Muscle of leg (tissue), 11 donors: ENCODE data around the gene P2RY6. TPM values are rescaled to one million over a fixed set of nuclear protein-coding genes. Genes with fewer than 3 reads are reported as not detected.

Experiments
- DNase-seq: peaks from one replicate; pipeline ENCODE4 v3.0.0; 2013
- H3K27ac ChIP-seq: one replicate; pipeline ENCODE4 v1.5.1; 2013; ENCODE audit warnings: mild to moderate bottlenecking, low read length, control low read depth
- H3K27me3 ChIP-seq: one replicate; pipeline ENCODE4 v1.6.1; 2013; ENCODE audit warnings: low read length; ENCODE audit not compliant: control insufficient read depth, insufficient read depth
- H3K36me3 ChIP-seq: one replicate; pipeline ENCODE4 v1.6.1; 2013; ENCODE audit warnings: low read length; ENCODE audit not compliant: control insufficient read depth, insufficient read depth
- H3K4me1 ChIP-seq: one replicate; pipeline ENCODE4 v1.6.1; 2013; ENCODE audit warnings: low read length; ENCODE audit not compliant: control insufficient read depth, insufficient read depth
- H3K4me3 ChIP-seq: one replicate; pipeline ENCODE4 v1.5.1; 2013; ENCODE audit warnings: low read length, control low read depth
- H3K9me3 ChIP-seq: replicated peaks from 2 replicates; pipeline ENCODE4 v1.6.1; 2013; ENCODE audit warnings: low read depth, low read length; ENCODE audit not compliant: control insufficient read depth
- WGBS: methylation state at CpG from one replicate; pipeline ENCODE4 v1.1.5; 2013; ENCODE audit warnings: missing lambda C conversion rate; ENCODE audit not compliant: insufficient coverage; 5-methylcytosine and 5-hydroxymethylcytosine counted together
- polyA plus RNA-seq, 8 donors: library from polyadenylated mRNA; unstranded; fragments of 120-200 nt; gene quantifications; one replicate each; pipeline versions ENCODE4 v1.2.1 to v1.2.3, GENCODE V29; 2013; ENCODE audit warnings: inconsistent platforms in 1 of 8, low replicate concordance in 1 of 8; ENCODE audit not compliant: insufficient read length in 8 of 8, insufficient read depth in 1 of 8
- total RNA-seq: library from RNA; stranded (reverse); fragments of 120-200 nt; gene quantifications from one replicate; pipeline ENCODE4 v1.2.4, GENCODE V29; 2013

P2RY6 gene
- total and polyA plus RNA-seq, 9 donors, result 0.53 to 1.9 (median 1.5) TPM

DNA sequence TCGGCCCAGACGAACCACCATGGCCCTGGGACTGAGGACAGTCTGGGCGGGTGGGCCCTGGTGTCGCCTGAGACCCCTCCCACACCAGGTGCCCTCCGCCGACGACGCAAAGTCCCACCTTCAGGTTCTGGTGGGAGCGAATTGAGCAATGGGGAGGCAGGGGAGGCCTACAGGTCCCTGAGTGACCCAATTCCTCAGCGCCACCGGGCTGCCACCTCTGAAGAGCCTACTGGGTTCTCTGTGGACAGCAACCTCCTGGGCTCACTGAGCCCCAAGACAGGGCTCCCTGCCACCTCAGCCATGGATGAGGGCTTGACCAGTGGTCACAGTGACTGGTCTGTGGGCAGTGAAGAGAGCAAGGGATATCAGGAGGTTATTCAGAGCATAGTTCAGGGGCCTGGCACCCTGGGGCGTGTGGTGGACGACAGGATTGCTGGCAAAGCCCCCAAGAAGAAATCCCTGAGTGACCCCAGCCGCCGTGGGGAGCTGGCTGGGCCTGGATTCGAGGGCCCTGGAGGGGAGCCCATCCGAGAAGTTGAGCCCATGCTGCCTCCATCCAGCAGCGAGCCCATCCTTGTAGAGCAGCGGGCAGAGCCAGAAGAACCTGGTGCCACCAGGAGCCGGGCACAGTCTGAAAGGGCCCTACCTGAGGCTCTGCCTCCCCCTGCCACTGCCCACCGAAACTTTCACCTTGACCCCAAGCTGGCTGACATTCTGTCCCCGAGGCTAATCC, 38.7 kb downstream of the P2RY6 start:
- WGBS, result 72% methylated on average over 17 of the region's 22 CpGs
- DNase-seq, result no peak
- Histone ChIP-seq H3K27ac (no peak overlapping the region), H3K4me3 (peak overlapping the region; percentile 87), H3K27me3 (no peaks in the 10 kb centered on the region), H3K36me3 (peaks cover 34% of the 10 kb centered on the region), H3K9me3 (no peaks in the 10 kb centered on the region), H3K4me1 (peaks cover 74% of the 10 kb centered on the region)

DNA sequence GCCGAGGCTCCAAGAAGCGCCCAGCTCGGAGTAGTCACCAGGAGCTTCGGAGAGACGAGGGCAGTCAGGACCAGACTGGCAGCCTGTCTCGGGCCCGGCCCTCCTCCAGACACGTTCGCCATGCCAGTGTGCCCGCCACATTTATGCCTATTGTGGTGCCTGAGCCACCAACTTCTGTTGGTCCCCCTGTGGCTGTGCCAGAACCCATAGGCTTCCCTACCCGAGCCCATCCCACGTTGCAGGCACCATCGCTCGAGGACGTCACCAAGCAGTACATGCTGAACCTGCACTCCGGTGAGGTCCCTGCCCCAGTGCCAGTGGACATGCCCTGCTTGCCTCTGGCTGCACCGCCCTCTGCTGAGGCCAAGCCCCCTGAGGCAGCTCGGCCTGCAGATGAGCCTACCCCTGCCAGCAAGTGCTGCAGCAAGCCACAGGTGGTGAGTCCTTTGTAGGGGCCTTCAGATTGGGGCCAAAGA, 39.3 kb downstream of the P2RY6 start:
- H3K36me3 ChIP-seq, result peaks cover 34% of the 10 kb centered on the region
- no peaks in the 10 kb centered on the region for H3K9me3 ChIP-seq
- 71% methylated on average over 17 of the region's 18 CpGs for WGBS
- peaks cover 79% of the 10 kb centered on the region for H3K4me1 ChIP-seq
- no peak for DNase-seq
- H3K4me3 ChIP-seq, result peak overlapping the region; percentile 87
- H3K27me3 ChIP-seq, result no peaks in the 10 kb centered on the region
- no peak overlapping the region for H3K27ac ChIP-seq

DNA sequence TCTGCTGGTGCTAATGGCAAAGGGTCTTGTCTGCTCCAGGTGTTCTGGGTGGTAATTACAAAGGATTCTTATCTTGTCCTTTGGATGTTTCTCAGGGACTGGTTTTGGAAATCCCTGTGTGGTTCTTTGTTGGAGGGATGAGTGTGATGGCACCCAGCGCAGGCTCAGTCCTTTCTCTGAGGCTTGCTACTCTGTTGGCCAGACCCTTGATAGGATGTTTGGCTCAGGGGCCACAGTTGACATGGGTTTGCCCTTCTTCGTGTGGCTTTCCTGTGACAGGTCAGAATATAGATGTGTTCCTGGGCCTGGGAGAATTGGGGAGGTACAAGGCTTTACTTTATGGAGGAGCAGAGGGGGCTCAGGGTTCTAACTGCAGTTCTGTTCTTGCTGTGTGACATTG, 39.9 kb downstream of the P2RY6 start:
- H3K9me3 ChIP-seq, result no peaks in the 10 kb centered on the region
- no peaks in the 10 kb centered on the region for H3K27me3 ChIP-seq
- peaks cover 78% of the 10 kb centered on the region for H3K4me1 ChIP-seq
- 48% methylated on average over 2 of the region's 2 CpGs for WGBS
- peak overlapping the region; percentile 87 for H3K4me3 ChIP-seq
- peaks cover 34% of the 10 kb centered on the region for H3K36me3 ChIP-seq
- no peak for DNase-seq
- H3K27ac ChIP-seq, result peak overlapping the region; percentile 88

DNA sequence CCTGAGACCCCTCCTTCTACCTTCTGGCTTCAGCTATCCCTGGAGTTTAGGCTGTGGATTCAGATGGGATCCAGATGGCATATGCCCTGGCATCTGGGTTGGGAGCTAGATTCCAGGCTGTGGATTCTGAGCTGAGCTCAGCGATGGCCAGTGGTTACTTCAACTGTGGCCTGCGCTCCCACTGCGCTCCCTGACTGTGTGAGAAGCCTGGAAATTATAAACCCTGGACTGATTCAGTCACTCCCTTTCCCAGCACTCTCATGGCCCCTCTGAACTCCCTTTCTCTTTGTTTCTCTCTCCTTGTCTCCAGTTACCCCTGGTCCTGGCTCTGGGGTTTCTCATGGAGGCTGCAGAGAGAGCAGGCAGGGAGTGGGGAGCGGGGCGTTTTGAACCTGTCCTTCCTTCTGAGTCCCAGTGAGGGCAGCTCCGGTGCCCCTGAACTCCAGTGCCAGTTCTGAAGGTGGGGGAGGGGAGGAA, 40.8 kb downstream of the P2RY6 start:
- no peaks in the 10 kb centered on the region for H3K27me3 ChIP-seq
- 28% methylated on average over 3 of the region's 6 CpGs for WGBS
- no peaks in the 10 kb centered on the region for H3K9me3 ChIP-seq
- H3K36me3 ChIP-seq, result peaks cover 34% of the 10 kb centered on the region
- peak; percentile 75 for DNase-seq
- peak overlapping the region; percentile 88 for H3K27ac ChIP-seq
- peak overlapping the region; percentile 87 for H3K4me3 ChIP-seq
- H3K4me1 ChIP-seq, result peaks cover 85% of the 10 kb centered on the region

DNA sequence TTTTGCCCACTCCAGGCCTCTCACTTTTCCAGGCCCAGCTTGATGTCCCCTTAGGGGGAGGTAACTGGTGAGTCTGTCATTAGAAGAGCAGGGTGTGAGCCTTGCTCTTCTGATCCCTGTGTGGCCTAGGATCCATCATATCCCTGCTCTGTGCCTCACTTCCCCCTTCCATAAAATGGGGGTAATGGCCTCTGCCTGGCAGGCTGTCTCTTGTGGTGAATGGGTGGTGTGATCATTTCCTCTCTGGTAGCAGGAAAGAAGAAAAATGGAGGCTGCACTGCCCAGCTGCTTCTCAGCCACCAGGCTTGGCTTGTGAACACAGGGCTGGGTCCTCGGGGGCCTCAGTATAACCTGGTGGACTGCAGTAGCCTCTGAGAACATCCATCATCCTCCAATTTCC, 41.5 kb downstream of the P2RY6 start:
- no peaks in the 10 kb centered on the region for H3K27me3 ChIP-seq
- H3K4me3 ChIP-seq, result peak overlapping the region; percentile 87
- H3K27ac ChIP-seq, result peak overlapping the region; percentile 88
- no peak for DNase-seq
- 33% methylated on average over 1 of the region's 1 CpG for WGBS
- peaks cover 35% of the 10 kb centered on the region for H3K36me3 ChIP-seq
- no peaks in the 10 kb centered on the region for H3K9me3 ChIP-seq
- peaks cover 86% of the 10 kb centered on the region for H3K4me1 ChIP-seq

DNA sequence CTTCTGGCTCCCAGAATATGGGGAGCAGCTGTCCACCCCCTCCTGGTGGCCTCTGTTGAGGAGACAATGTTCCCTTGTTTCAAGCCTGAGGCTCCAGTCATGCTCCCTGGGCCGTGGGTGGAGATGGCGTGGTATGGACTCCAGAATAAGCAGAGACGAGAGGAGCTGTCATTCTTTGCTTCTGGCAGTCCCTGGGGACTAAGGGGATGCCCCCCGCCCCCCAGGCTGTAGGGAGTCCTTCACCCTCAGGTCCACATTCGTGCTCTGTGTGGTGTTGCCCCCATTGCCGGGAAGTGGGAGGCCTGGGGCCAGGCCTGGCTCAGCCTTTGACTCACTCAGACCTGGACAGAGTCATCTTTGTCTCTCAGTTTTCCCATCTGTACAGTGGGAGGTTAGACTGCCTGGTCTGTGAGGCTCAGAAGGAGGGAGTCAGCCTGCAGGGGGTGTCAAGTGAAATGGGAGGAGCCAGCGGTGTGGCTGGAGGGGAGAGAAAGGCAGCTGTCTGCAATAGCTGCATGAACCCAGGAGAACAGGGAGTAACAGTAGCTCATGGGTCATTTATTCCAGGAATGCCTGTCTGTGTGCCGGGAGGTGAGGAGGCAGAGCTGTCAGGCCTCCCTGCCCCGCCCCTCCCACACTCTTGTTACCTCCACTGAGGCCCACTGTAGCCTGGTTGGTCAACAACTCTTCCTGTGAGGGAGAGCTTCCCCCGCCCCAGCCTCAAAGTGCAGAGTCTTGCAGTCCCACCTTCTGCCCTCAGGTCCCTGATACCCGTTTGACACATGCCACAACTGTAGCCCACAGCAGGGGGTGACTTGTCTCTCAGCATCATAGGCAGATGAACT, 42.2 kb downstream of the P2RY6 start:
- Histone ChIP-seq H3K36me3 (peaks cover 38% of the 10 kb centered on the region), H3K27ac (peak overlapping the region; percentile 88), H3K27me3 (no peaks in the 10 kb centered on the region), H3K4me1 (peaks cover 85% of the 10 kb centered on the region), H3K9me3 (no peaks in the 10 kb centered on the region), H3K4me3 (peak overlapping the region; percentile 18)
- WGBS, result 25% methylated on average over 5 of the region's 11 CpGs
- peak; percentile 70 for DNase-seq

DNA sequence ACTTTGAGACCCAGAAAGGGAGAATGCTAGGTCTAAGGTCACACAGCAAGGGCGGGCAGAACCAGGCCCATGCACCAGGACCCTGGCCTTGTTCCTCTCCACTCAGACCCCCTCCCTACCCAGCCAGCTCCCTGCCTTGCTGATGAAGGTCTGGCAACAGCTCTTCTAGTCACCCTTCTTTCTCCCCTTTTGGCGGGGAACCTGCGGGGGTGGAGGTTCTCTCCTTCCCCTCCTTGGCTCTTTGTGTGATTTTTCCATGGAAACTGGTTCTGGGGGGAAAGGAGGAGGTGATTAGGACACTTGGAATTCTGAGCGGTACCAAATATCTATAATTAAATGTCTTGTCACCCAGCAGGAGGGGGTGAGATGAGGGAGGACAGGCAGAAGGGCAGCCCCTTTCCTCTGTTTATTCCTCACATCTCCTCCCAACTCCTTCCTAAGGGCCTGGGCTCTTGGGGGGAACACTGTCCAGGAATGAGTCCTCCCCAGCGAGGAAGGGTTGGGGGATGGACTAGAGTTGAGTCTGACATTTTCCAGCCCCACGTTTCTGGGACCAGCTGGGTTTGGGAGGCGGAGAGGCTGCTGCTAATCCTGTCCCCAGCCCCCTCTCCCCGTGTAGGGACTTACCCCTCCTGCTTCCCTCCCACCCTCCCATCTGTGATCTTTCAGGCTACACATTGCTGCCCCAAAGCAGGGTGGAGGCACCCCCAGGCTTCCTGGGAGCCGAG, 43.3 kb downstream of the P2RY6 start:
- peak overlapping the region; percentile 88 for H3K27ac ChIP-seq
- peak; percentile 60 for DNase-seq
- H3K9me3 ChIP-seq, result no peaks in the 10 kb centered on the region
- peaks cover 74% of the 10 kb centered on the region for H3K4me1 ChIP-seq
- no peaks in the 10 kb centered on the region for H3K27me3 ChIP-seq
- H3K4me3 ChIP-seq, result no peak overlapping the region
- 25% methylated on average over 1 of the region's 9 CpGs for WGBS
- H3K36me3 ChIP-seq, result peaks cover 38% of the 10 kb centered on the region

DNA sequence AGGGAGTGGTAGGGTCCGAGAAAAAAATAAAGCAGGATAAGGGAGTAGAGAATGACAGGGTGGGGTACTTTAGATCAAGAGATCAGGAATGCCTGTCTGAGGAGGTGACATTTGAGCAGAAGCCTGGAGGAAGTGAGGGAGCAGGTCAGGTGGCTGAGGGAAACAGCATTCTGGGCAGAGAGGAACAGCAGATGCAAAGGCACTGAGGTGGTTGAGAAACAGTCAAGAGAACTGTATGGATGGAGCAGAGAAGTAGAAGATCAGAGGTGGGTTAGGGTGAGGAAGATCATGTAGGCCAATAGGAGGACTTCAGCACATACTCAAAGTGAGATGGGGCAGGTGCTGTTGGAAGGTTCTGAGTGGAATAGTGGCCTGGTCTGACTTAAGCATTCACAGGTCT, 44.3 kb downstream of the P2RY6 start:
- peak overlapping the region; percentile 88 for H3K27ac ChIP-seq

DNA sequence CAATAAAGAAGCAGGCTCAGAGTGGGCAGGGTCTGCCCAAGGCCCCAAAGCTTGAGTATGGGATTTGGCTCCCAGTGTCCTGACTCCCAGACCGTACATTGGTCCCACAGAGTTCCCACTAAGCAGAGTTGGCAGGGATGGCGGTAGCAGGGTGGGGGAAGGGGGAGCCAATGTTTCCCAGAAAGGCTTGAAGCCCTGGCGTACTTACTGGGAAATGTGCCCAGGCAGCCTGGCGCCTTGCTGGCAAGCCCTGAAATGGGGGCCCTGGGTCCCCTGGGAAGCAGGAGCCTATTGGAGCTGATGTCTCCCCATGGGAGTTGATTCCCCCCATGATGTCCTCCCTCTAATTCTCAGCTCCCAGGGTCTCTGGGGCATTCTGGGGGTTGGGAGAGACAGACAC, 45.2 kb downstream of the P2RY6 start:
- no CpG with 5 or more reads among the region's 4 CpGs for WGBS
- DNase-seq, result peak; percentile 47
- Histone ChIP-seq H3K9me3 (no peaks in the 10 kb centered on the region), H3K27me3 (no peaks in the 10 kb centered on the region), H3K27ac (peak overlapping the region; percentile 48), H3K4me3 (no peak overlapping the region), H3K4me1 (peaks cover 73% of the 10 kb centered on the region), H3K36me3 (peaks cover 24% of the 10 kb centered on the region)

More for the DNA sequence above, 44.3 kb downstream of the P2RY6 start:
- 82% methylated on average over 1 of the region's 1 CpG for WGBS
- H3K4me3 ChIP-seq, result no peak overlapping the region
- no peak for DNase-seq
- no peaks in the 10 kb centered on the region for H3K27me3 ChIP-seq
- H3K9me3 ChIP-seq, result no peaks in the 10 kb centered on the region
- peaks cover 73% of the 10 kb centered on the region for H3K4me1 ChIP-seq
- H3K36me3 ChIP-seq, result peaks cover 29% of the 10 kb centered on the region
